Keratinocyte (primary cell): Measurements from ENCODE around the gene AFF2. TPM values are rescaled to one million over a fixed set of nuclear protein-coding genes. Genes with fewer than 3 reads are reported as not detected.

Experiments used
- DNase-seq: peaks from one replicate; pipeline ENCODE4 v3.0.0-alpha.2; 2011; ENCODE audit warnings: low read depth, missing footprints, low spot score
- FAIRE-seq: peaks from 2 replicates; lab custom pipeline; 2011; peaks lifted over from hg19 to GRCh38; lab: Jason Lieb, UNC
- H2AFZ ChIP-seq: 2 replicates; pipeline ENCODE4 v1.6.0; 2012; ENCODE audit warnings: low read length, control low read depth, inconsistent platforms; ENCODE audit not compliant: control insufficient read depth
- H3K27ac ChIP-seq: 2 replicates; pipeline ENCODE4 v1.5.1; 2011; ENCODE audit warnings: low read length; ENCODE audit not compliant: control insufficient read depth, insufficient read depth
- H3K27me3 ChIP-seq: 3 replicates; pipeline ENCODE4 v1.6.0; 2011; ENCODE audit warnings: low read length; ENCODE audit not compliant: control insufficient read depth, insufficient read depth; ENCODE audit errors: extremely low read depth
- H3K36me3 ChIP-seq, 2 experiments: 2 replicates in 1 of 2; 3 replicates in 1 of 2; pipeline ENCODE4 v1.5.1; 2011; ENCODE audit warnings: low read length in 2 of 2, mild to moderate bottlenecking in 1 of 2; ENCODE audit not compliant: control insufficient read depth in 2 of 2, insufficient read depth in 2 of 2; ENCODE audit errors: extremely low read depth in 1 of 2
- H3K4me1 ChIP-seq: 3 replicates; pipeline ENCODE4 v1.5.1; 2011; ENCODE audit warnings: low read length; ENCODE audit not compliant: control insufficient read depth, insufficient read depth; ENCODE audit errors: extremely low read depth
- H3K4me2 ChIP-seq: 3 replicates; pipeline ENCODE4 v1.6.0; 2011; ENCODE audit warnings: low read depth, low read length; ENCODE audit not compliant: control insufficient read depth, insufficient read depth; ENCODE audit errors: extremely low read depth
- H3K4me3 ChIP-seq, 3 experiments: fragments of 200-600 bp in 1 of 3; sonication (generic) in 1 of 3; 2 replicates in 2 of 3; 3 replicates in 1 of 3; pipeline ENCODE4 v1.5.1; 2011 to 2016; ENCODE audit warnings: low read length in 3 of 3, mild to moderate bottlenecking in 3 of 3, control low read depth in 2 of 3, inconsistent platforms in 1 of 3, low read depth in 1 of 3, mixed read lengths in 1 of 3, mixed run types in 1 of 3, moderate library complexity in 1 of 3; ENCODE audit not compliant: control insufficient read depth in 2 of 3, insufficient read depth in 2 of 3; ENCODE audit errors: extremely low read depth in 1 of 3
- H3K79me2 ChIP-seq: 2 replicates; pipeline ENCODE4 v1.6.0; 2012; ENCODE audit warnings: low read length; ENCODE audit not compliant: control insufficient read depth, insufficient read depth
- H3K9ac ChIP-seq: 3 replicates; pipeline ENCODE4 v1.6.0; 2011; ENCODE audit warnings: low read length; ENCODE audit not compliant: control insufficient read depth, insufficient read depth; ENCODE audit errors: extremely low read depth
- H3K9me1 ChIP-seq: 3 replicates; pipeline ENCODE4 v1.6.0; 2011; ENCODE audit warnings: low read length; ENCODE audit not compliant: control insufficient read depth, insufficient read depth; ENCODE audit errors: extremely low read depth
- H3K9me3 ChIP-seq: 2 replicates; pipeline ENCODE4 v1.5.1; 2012; ENCODE audit warnings: low read depth, low read length; ENCODE audit not compliant: control insufficient read depth
- H4K20me1 ChIP-seq: 3 replicates; pipeline ENCODE4 v1.6.0; 2011; ENCODE audit warnings: low read length; ENCODE audit not compliant: control insufficient read depth, insufficient read depth; ENCODE audit errors: extremely low read depth
- EZH2 ChIP-seq: IDR thresholded peaks from one replicate; pipeline ENCODE4 v1.6.1; 2012; ENCODE audit warnings: inconsistent platforms, mild to moderate bottlenecking, low read length, moderate library complexity
- dilution Hi-C: fragments of 300-500 bp; cut with MboI; formaldehyde crosslinking; loops from one replicate; pipeline ENCODE4 v1.7.0; 2020; ENCODE audit warnings: low sequenced_read_pairs; ENCODE audit not compliant: extremely low pct_ligation_motif_present
- polyA plus RNA-seq, 5 experiments: library from polyadenylated mRNA; depleted of rRNA in 3 of 5; stranded (reverse) in 3 of 5; stranded (forward) in 1 of 5; unstranded in 1 of 5; fragments of >200 nt; gene quantifications; 1 replicate in 1 of 5; 2 replicates in 3 of 5; 3 replicates in 1 of 5; pipeline versions ENCODE4 v1.2.1 to v1.2.3, GENCODE V29; 2011 to 2012; ENCODE audit warnings: missing spikeins in 2 of 5, low read depth in 1 of 5, low replicate concordance in 1 of 5
- TF ChIP-seq, protein P1 (sequence below), 3 experiments: IDR thresholded peaks in 1 of 3; conservative IDR thresholded peaks in 1 of 3; optimal IDR thresholded peaks in 1 of 3; 2 replicates in 2 of 3; 3 replicates in 1 of 3; pipeline versions ENCODE3 to v1.5.1; 2011; ENCODE audit warnings: low read length in 3 of 3, mild to moderate bottlenecking in 3 of 3, moderate library complexity in 2 of 3, control low read depth in 1 of 3, inconsistent platforms in 1 of 3; ENCODE audit not compliant: insufficient read depth in 2 of 3; ENCODE audit errors: extremely low read depth in 1 of 3

Gene AFF2
- polyA plus RNA-seq, 1 donor (not counting 4 experiments of a cell fraction or from before 2014, with no cell fraction given), result 0.01 TPM

DNA sequence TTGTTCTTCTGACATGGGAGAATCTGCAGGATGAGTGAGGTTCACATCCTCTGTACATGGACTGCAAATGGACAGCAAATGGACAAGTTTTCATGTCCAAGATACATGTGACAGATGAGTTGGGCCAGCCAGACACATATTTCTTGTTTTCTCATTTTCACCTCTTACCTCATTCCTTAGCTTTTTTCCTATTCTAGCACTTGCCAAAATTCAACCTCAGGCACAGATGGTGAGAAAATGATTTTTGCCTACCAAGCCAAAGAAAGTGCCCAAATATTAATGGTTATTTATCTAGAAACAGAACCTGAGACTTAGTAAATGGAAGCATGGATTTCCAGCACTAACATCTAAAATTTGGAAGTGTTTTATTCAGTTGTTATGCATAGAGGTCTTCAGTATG, 402.2 kb downstream of the AFF2 start:
- Histone ChIP-seq H3K36me3 (no peaks in the 10 kb centered on the region), H3K9ac (no peak overlapping the region), H3K9me3 (no peaks in the 10 kb centered on the region), H3K4me3 (no peak overlapping the region), H3K4me1 (no peaks in the 10 kb centered on the region), H4K20me1 (no peaks in the 10 kb centered on the region), H3K4me2 (no peak overlapping the region), H3K27me3 (no peaks in the 10 kb centered on the region), H2AFZ (no peak overlapping the region), H3K79me2 (no peaks in the 10 kb centered on the region), H3K9me1 (no peaks in the 10 kb centered on the region), H3K27ac (no peak overlapping the region)
- FAIRE-seq (no peak), DNase-seq (no peak)
- dilution Hi-C loops, result no loop called here
- TF ChIP-seq, protein P1, sequence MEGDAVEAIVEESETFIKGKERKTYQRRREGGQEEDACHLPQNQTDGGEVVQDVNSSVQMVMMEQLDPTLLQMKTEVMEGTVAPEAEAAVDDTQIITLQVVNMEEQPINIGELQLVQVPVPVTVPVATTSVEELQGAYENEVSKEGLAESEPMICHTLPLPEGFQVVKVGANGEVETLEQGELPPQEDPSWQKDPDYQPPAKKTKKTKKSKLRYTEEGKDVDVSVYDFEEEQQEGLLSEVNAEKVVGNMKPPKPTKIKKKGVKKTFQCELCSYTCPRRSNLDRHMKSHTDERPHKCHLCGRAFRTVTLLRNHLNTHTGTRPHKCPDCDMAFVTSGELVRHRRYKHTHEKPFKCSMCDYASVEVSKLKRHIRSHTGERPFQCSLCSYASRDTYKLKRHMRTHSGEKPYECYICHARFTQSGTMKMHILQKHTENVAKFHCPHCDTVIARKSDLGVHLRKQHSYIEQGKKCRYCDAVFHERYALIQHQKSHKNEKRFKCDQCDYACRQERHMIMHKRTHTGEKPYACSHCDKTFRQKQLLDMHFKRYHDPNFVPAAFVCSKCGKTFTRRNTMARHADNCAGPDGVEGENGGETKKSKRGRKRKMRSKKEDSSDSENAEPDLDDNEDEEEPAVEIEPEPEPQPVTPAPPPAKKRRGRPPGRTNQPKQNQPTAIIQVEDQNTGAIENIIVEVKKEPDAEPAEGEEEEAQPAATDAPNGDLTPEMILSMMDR (optimal IDR thresholded peaks at IDR 0.05 in 1 of 3, IDR thresholded peaks at IDR 0.05 in 1 of 3, conservative IDR thresholded peaks at IDR 0.05 in 1 of 3; ENCODE audit: extremely low read depth in 1 of 3, insufficient read depth in 2 of 3, low read length in 3 of 3), result no peak
- TF ChIP-seq EZH2, result no peak

DNA sequence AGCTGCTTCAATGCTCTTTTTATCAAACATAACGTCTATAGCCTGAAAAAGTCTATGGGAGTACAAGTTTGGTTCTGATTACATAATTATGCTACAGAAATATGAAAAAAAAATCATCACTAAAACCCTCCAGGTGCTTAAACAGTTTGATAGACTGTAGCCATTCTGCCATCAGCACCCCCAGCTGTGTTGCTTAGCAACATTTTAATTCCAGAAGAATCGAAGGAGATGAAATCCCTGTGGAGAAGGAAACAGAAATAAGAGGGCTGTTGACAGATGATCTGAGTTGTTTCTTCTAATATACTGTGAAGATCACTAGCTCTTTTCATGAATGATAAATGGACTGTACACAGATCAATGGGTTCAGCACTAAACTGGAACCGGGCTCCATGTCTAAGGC, 402.8 kb downstream of the AFF2 start:
- dilution Hi-C loops, result no loop called here
- no peaks in the 10 kb centered on the region for H3K9me1 ChIP-seq
- no peak for FAIRE-seq

More for the DNA sequence above, 402.8 kb downstream of the AFF2 start:
- Histone ChIP-seq H3K27ac (no peak overlapping the region), H3K27me3 (no peaks in the 10 kb centered on the region), H2AFZ (no peak overlapping the region), H3K9me3 (no peaks in the 10 kb centered on the region), H3K4me2 (no peak overlapping the region), H3K79me2 (no peaks in the 10 kb centered on the region), H4K20me1 (no peaks in the 10 kb centered on the region), H3K4me1 (no peaks in the 10 kb centered on the region), H3K4me3 (no peak overlapping the region), H3K9ac (no peak overlapping the region), H3K36me3 (no peaks in the 10 kb centered on the region)
- TF ChIP-seq, protein P1 (optimal IDR thresholded peaks at IDR 0.05 in 1 of 3, IDR thresholded peaks at IDR 0.05 in 1 of 3, conservative IDR thresholded peaks at IDR 0.05 in 1 of 3; ENCODE audit: extremely low read depth in 1 of 3, insufficient read depth in 2 of 3, low read length in 3 of 3), result no peak
- TF ChIP-seq EZH2, result no peak
- DNase-seq, result no peak
